Gastroesophageal sphincter (tissue), 4 donors: ENCODE measurements around the gene SYNE3. TPM values are rescaled to one million over a fixed set of nuclear protein-coding genes. Genes with fewer than 3 reads are reported as not detected.

Experiments
- ATAC-seq: fragments of 150-250 bp; one replicate; pipeline ENCODE4 v1.9.1; 2016; ENCODE audit warnings: mild to moderate bottlenecking, moderate library complexity
- H3K27ac ChIP-seq, 4 donors: fragments of 200-600 bp; sonication (generic) in 3 of 4; 1 replicate in 3 of 4; 2 replicates in 1 of 4; pipeline ENCODE4 v1.5.1; 2016 to 2019
- H3K27me3 ChIP-seq: fragments of 200-600 bp; sonication (generic); one replicate; pipeline ENCODE4 v1.5.1; 2019
- H3K36me3 ChIP-seq, 2 donors: fragments of 200-600 bp; sonication (generic); one replicate each; pipeline ENCODE4 v1.5.1; 2019; ENCODE audit warnings: control low read depth in 1 of 2
- H3K4me1 ChIP-seq, 3 donors: fragments of 200-600 bp; sonication (generic); 1 replicate in 2 of 3; 2 replicates in 1 of 3; pipeline ENCODE4 v1.5.1; 2016 to 2019; ENCODE audit warnings: control low read depth in 2 of 3
- H3K4me3 ChIP-seq, 2 donors: fragments of 200-600 bp; sonication (generic); one replicate each; pipeline ENCODE4 v1.5.1; 2019; ENCODE audit warnings: mild to moderate bottlenecking in 1 of 2, moderate library complexity in 1 of 2
- H3K9me3 ChIP-seq, 3 donors: fragments of 200-600 bp; sonication (generic); one replicate each; pipeline ENCODE4 v1.5.1; 2017 to 2019; ENCODE audit warnings: control low read depth in 2 of 3
- EP300 ChIP-seq: sonication (generic); formaldehyde crosslinking; IDR thresholded peaks from one replicate; pipeline ENCODE4 v1.6.1; 2017; ENCODE audit warnings: antibody characterized with exemption, mild to moderate bottlenecking
- POLR2A ChIP-seq, 2 donors: fragments of 450-650 bp; IDR thresholded peaks; one replicate each; pipeline ENCODE4 v1.6.1; 2017; ENCODE audit warnings: antibody characterized with exemption in 2 of 2, mild to moderate bottlenecking in 2 of 2, moderate library complexity in 1 of 2
- POLR2AphosphoS5 ChIP-seq: sonication (generic); formaldehyde crosslinking; IDR thresholded peaks from one replicate; pipeline ENCODE4 v1.6.1; 2017; ENCODE audit warnings: antibody characterized with exemption
- WGBS, 2 donors: methylation state at CpG; one replicate each; pipeline ENCODE4 v1.1.5; 2018; ENCODE audit warnings: low coverage in 1 of 2; 5-methylcytosine and 5-hydroxymethylcytosine counted together
- total RNA-seq, 4 donors: library from RNA; depleted of rRNA; stranded (reverse); fragments of >200 nt; gene quantifications; one replicate each; pipeline ENCODE4 v1.1.0, GENCODE V29; 2016
- TF ChIP-seq, protein P1 (sequence below), 4 experiments: fragments of 200-600 bp in 2 of 4; fragments of 450-650 bp in 2 of 4; sonication (generic) in 1 of 4; IDR thresholded peaks; one replicate each; pipeline ENCODE4 v1.5.1; 2017 to 2019; ENCODE audit warnings: antibody characterized with exemption in 4 of 4, mild to moderate bottlenecking in 2 of 4, moderate library complexity in 2 of 4

SYNE3 gene
- total RNA-seq, 4 donors from 2014 or later, result 16.5 to 28.0 (median 20.3) TPM

DNA sequence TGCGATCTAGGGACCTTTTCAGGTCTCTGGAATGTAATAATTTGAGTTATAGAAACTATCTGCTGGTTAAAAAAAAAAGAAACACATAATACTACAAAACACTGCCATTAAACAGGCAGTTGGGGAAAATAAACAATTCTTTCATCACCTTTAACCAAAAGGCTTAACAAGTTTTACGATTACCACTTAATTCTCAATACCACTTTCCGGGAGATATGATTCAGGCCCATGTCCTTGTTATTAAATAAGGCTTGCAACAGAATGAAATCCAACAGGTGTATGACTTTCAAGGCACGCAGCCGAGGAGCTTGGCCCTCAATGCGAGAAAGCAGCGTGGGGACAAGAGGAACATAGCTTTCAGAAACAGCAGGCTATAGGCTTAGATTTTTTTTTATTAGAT is 12.8 kb upstream of the SYNE3 start:
- TF ChIP-seq, protein P1, sequence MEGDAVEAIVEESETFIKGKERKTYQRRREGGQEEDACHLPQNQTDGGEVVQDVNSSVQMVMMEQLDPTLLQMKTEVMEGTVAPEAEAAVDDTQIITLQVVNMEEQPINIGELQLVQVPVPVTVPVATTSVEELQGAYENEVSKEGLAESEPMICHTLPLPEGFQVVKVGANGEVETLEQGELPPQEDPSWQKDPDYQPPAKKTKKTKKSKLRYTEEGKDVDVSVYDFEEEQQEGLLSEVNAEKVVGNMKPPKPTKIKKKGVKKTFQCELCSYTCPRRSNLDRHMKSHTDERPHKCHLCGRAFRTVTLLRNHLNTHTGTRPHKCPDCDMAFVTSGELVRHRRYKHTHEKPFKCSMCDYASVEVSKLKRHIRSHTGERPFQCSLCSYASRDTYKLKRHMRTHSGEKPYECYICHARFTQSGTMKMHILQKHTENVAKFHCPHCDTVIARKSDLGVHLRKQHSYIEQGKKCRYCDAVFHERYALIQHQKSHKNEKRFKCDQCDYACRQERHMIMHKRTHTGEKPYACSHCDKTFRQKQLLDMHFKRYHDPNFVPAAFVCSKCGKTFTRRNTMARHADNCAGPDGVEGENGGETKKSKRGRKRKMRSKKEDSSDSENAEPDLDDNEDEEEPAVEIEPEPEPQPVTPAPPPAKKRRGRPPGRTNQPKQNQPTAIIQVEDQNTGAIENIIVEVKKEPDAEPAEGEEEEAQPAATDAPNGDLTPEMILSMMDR (IDR thresholded peaks at IDR 0.05), result no peak
- TF ChIP-seq EP300, result no peak
- Histone ChIP-seq H3K4me3 (no peak overlapping the region), H3K27ac (no peak overlapping the region), H3K4me1 (peaks cover 0 to 67% (median 21%) of the 10 kb centered on the region in 3 donors), H3K36me3 (peaks cover 0 to 4% of the 10 kb centered on the region in 2 donors), H3K9me3 (no peaks in the 10 kb centered on the region), H3K27me3 (no peaks in the 10 kb centered on the region)
- 87 to 91% methylated on average over 7 of the region's 7 CpGs for WGBS, 2 donors
- no peak for ATAC-seq

DNA sequence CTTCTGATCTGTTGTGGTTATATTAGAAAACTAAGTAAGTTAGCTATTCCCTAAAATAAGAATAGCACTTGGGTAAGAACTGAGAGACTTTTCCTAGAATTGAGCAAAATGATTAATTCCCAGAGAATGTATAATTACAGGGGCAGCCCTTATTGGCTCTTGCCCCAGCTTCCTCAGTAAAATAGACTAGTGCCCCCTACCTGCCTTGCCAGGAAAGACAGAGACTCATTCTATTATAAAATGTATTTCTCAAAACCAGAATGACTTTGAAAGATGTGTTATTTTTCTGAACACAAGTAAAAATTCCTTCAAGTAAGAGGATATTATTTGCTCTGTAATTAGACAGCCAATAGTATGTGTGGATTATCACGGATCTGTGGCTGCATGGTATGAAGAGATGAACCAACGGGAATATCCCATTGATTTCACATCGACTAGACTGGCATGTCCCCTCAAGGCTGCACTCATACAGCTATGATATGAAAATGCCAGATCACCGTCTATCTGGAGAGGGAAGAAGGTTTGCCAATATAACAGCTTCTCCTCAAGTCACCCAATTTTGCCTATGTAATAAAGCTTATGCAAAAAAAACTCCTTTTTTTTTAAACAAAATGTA is 11.0 kb upstream of the SYNE3 start:
- no peaks in the 10 kb centered on the region for H3K27me3 ChIP-seq
- WGBS, 2 donors, result 54 to 64% methylated on average over 3 to 4 of the region's 4 CpGs
- ATAC-seq, result peak; percentile 85
- peaks cover 0 to 61% (median 15%) of the 10 kb centered on the region in 3 donors for H3K4me1 ChIP-seq
- peak overlapping the region in 3 of 4 donors; percentile 36 to 78 (median 68) for H3K27ac ChIP-seq
- peaks cover 0 to 10% of the 10 kb centered on the region in 2 donors for H3K36me3 ChIP-seq
- H3K9me3 ChIP-seq, result no peaks in the 10 kb centered on the region
- H3K4me3 ChIP-seq, result no peak overlapping the region
- TF ChIP-seq, protein P1 (IDR thresholded peaks at IDR 0.05), result peak; percentile 70 to 80 (median 77)
- TF ChIP-seq POLR2A (IDR thresholded peaks at IDR 0.05) (no peak), POLR2AphosphoS5 (peak; percentile 56)

DNA sequence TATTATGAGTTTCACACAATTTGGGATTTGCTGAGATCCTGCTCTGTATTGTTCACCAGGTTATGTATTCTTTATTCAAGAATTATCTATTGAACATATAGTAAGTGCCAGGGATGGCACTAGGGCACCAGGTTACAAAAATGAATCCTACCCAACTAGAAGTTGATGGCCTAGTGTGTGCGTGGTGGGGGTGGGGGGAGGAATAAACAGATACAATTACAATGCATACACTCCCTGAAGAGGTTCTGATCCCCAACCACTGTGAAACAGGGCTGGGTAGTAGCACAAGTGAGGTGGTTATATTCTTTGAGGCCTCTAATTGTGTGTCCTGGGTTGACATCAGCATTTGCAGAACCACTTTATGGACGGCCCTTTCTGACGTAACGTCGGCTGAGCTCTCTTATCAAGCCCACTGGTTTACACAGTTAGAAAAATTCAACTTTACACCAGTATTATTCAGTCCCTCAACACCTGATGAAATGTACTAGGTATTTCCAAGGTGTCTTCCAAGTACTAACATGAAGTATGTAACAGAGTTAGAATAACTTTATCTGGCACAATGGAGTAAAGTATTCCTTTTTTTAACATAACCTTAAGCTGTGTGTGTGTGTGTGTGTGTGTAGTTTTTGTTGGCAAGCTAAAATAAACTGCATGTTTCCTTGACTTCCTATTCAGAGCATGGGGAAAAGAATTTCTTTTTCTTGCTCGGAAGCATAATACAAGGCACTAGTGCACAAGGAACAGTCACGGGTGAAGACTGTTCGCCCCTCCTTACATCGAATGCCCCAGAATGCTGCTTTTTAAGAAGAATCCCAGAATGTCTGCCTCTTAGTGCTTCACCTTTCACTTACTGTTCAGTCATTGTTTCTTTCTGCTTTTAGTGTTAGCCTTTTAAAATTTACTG is 10.3 kb upstream of the SYNE3 start:
- peak; percentile 38 for ATAC-seq
- Histone ChIP-seq H3K4me3 (no peak overlapping the region), H3K4me1 (peaks cover 0 to 53% (median 12%) of the 10 kb centered on the region in 3 donors), H3K9me3 (no peaks in the 10 kb centered on the region), H3K27me3 (no peaks in the 10 kb centered on the region), H3K36me3 (peaks cover 0 to 15% of the 10 kb centered on the region in 2 donors), H3K27ac (peak overlapping the region in 3 of 4 donors; percentile 36 to 78 (median 68))
- 20 to 29% methylated on average over 1 to 8 of the region's 9 CpGs for WGBS, 2 donors
- TF ChIP-seq, protein P1 (IDR thresholded peaks at IDR 0.05), result no peak
- TF ChIP-seq EP300, result no peak
- TF ChIP-seq POLR2A (IDR thresholded peaks at IDR 0.05), result no peak
- TF ChIP-seq POLR2AphosphoS5, result no peak

DNA sequence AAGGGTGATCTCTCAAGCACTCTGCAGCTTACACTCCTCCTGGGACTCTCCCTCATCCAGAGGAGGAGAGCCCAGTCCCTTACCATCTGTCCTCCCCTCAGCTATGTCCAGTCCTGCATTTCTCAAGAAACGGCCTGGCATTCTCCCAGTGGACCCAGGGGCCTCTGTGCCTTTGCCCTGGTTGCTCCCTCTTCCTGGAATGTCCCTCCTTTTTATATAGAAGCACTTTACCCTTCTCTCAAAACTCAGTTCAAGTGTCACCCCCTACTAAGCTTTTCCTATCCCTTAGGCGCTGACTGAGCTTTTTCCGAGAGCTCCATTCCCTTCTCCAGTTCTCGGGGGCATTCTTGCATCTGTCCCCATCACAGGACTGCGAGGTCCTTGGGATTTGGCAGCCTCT is 9.5 kb upstream of the SYNE3 start:
- Histone ChIP-seq H3K4me1 (peaks cover 0 to 46% (median 8%) of the 10 kb centered on the region in 3 donors), H3K36me3 (peaks cover 0 to 13% of the 10 kb centered on the region in 2 donors), H3K27ac (peak overlapping the region in 1 of 4 donors; percentile 36), H3K4me3 (no peak overlapping the region), H3K27me3 (no peaks in the 10 kb centered on the region), H3K9me3 (no peaks in the 10 kb centered on the region)
- TF ChIP-seq, protein P1 (IDR thresholded peaks at IDR 0.05), result no peak
- TF ChIP-seq POLR2AphosphoS5, result no peak
- no peak for TF ChIP-seq EP300
- no peak for TF ChIP-seq POLR2A (IDR thresholded peaks at IDR 0.05)
- 76 to 86% methylated on average over 4 to 5 of the region's 5 CpGs for WGBS, 2 donors
- ATAC-seq, result no peak
